ENCODE measurements around the gene RRBP1.

RRBP1 gene

DNA sequence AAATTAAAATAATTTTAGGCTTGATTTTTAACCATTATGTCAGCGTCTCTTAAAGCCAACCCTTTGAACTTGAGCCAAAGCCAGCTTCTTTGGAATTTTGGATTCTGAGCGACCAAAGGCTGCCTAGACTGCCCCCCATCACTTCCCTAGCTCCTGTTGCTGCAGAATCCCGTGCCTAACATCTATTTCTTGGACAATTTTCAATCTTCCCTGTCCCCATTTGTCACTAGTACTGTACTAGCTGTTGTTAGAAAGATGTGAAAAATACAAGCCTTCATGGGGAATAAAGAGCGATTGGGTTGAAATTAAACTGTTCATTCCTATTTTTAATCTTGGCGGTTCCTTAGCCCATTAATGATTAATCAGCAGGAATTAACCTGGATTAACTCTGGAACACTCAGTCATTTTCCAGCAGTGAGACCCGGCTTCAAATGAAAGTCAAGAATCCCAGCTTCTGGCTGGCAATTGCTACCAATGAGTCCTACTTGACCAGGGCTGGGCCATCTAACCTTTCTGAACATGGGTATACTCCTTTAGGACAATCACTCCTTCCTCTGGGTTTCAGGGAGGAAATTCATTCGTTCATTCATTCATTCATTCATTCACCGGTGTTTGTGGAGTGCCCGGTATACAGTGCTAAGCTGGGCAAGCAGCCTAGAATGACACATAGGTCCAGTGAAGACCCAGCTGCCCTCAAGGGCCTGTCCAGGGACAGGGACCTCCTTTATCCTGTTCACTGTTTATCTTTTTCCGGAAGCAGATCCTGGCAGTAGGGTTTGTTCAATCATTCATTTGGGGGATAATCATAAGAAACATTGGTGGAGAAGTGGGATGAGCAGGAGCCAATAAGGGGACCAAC is 1.4 kb upstream of the RRBP1 start:
- DNase-seq (ENCODE audit: low read depth in 2 of 3, low spot score in 2 of 3) = no peak

DNA sequence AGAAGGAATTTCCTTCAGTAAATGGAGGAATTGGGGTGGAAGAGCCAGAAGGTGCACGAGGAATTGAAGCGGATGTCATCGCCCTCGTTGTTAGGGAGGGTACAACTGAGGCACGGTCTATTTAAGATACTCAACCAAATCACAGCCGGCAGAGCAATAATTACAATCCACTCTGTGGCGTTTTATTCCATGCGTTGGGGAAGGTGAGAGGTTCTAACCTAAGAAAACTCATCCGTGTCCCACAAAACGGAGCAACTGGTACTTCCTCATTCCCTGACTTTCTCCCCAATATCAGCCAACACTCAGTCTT is 802 bp upstream of the RRBP1 start:
- DNase-seq (ENCODE audit: low read depth in 2 of 3, low spot score in 2 of 3) = no peak

DNA sequence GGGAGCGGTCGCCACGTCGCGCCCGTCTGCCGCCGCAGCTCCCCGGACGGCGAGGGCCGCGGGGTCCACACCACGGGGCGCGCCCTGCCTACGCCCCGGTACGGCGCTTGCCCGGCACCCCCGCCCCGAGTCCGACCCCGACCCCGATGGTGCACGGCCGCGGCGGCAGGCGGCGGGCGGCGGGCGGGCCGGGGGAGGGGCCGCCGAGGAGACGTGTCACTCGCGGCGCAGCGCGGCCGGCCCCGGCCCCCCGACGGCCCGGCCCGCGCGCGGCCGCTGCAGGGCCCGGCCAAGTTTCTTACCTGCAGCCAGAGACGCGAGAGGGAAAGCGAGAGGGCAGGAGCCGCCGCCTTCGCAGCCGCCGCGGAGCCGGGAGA is 328 bp downstream of the RRBP1 start:
- DNase-seq (ENCODE audit: low read depth in 2 of 3, low spot score in 2 of 3) = no peak

DNA sequence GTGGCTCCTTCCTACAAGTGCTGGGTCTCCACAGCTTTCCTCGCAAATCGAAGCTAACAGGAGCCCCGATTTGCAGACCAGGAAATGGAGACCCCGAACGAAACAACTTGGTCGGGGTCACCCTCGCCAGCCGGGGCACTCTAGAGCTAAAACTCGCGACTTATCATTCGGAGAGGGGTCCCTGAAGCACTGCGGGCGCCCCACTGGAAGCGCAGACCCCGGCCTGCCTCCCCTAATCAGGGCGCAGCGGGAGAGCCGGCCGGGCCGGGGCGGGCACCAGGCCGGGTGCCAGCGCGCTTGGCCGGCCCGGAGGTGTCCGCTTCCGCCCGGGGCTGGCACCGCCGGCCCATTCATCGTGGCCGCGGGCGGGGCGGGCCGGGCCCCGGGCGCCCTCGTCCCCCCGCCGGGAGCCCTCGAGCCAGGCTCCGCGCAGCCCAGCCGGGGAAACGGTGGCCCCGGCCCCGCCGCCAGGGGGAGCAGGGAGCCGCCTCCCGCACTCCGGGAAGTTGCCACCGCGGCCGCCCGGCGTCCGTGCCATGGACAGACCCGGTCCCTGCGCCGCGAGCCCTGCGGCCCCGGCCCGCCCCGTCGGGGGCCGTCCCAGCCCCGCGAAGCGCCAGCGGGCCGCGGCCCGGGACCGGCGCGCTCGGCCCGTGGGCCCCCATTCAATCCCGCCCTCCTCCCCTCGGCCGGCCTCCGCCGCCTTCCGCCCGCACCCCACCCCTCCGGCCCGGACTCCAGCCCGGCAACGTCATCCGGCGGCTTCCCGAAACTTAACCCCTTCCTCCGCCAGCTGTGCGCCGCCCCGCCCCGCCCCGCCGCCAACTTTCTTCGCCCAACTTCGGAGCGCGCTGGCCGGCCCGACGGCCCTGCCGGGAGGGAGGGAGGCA is 961 bp downstream of the RRBP1 start:
- peak; percentile 58 to 61 (median 61) for DNase-seq (ENCODE audit: low read depth in 2 of 3, low spot score in 2 of 3)

GRCh38 chr20:17679941-17680835 is 1.9 kb downstream of the RRBP1 start:
- DNase-seq (ENCODE audit: low read depth in 2 of 3, low spot score in 2 of 3) = no peak

GRCh38 chr20:17678886-17679285 is 3.2 kb downstream of the RRBP1 start:
- DNase-seq (ENCODE audit: low read depth in 2 of 3, low spot score in 2 of 3) = no peak

- DNase-seq (ENCODE audit: low read depth in 2 of 3, low spot score in 2 of 3) = no peak
Observed at GRCh38 chr20:17678295-17678694, 3.7 kb downstream of the RRBP1 start.

GRCh38 chr20:17676942-17677341 is 5.1 kb downstream of the RRBP1 start:
- no peak for DNase-seq (ENCODE audit: low read depth in 2 of 3, low spot score in 2 of 3)

DNA sequence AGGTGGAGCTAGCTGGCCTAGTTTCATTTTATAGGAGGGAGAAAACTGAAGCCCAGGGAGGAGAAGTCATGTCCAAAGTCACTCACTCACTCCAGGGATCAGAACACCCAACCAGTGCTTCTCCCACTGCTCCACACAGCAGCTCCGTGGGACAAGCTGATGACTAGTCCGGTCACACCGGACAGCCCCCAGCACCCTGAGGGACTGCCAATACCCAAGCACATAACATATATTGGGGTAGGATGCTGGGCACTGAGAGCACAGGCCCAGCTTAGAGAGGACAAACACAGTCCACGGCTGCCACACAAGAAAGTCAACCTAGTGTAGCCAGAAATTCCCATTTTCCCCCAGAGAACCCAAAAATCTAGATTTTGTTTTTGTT is 5.7 kb downstream of the RRBP1 start:
- DNase-seq (ENCODE audit: low read depth in 2 of 3, low spot score in 2 of 3) = no peak

- no peak for DNase-seq (ENCODE audit: low read depth in 2 of 3, low spot score in 2 of 3)
Observed at GRCh38 chr20:17675519-17676377, 6.3 kb downstream of the RRBP1 start.

GRCh38 chr20:17674722-17675518 is 7.1 kb downstream of the RRBP1 start:
- DNase-seq (ENCODE audit: low read depth in 2 of 3, low spot score in 2 of 3) = no peak

DNA sequence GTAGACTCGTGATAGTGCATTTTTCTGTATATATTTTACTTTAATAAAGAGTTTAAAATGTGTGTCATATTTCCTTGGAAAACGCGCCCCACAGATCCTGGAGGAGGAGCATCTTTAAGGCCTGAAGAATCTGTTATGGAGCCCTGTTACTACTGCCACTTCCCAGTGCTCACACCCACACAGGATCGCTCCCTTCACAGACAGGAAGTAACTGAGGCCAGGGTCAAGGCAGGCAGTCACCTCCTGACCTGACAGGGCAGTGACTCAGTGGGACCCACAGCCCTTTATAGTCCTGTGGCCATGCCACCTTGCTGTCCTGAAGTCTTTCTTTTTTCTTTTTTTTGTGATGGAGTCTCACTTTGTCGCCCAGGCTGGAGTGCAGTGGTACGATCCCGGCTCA is 9.0 kb downstream of the RRBP1 start:
- no peak for DNase-seq (ENCODE audit: low read depth in 2 of 3, low spot score in 2 of 3)

- DNase-seq (ENCODE audit: low read depth in 2 of 3, low spot score in 2 of 3) = no peak
Observed at GRCh38 chr20:17671565-17671964, 10.5 kb downstream of the RRBP1 start.

DNA sequence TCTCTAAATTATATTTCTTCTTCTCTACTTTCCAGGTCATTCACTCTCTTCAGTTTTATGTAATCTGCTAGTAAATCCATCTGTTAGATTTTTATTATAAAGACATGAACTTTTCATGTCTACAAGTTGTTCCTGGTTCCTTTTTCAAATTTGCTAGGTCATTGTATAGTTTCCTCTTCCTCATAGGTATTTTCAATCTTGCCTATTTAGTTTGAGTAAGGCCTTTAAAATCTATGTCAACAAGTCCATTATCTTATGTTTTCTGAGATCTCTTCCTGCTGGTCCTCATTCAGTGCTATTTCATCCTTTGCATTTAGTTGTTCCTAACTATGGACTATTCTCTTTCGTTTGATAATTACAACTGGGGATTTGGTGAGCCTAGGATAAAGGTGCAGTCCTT is 11.0 kb downstream of the RRBP1 start:
- DNase-seq (ENCODE audit: low read depth in 2 of 3, low spot score in 2 of 3) = no peak

DNA sequence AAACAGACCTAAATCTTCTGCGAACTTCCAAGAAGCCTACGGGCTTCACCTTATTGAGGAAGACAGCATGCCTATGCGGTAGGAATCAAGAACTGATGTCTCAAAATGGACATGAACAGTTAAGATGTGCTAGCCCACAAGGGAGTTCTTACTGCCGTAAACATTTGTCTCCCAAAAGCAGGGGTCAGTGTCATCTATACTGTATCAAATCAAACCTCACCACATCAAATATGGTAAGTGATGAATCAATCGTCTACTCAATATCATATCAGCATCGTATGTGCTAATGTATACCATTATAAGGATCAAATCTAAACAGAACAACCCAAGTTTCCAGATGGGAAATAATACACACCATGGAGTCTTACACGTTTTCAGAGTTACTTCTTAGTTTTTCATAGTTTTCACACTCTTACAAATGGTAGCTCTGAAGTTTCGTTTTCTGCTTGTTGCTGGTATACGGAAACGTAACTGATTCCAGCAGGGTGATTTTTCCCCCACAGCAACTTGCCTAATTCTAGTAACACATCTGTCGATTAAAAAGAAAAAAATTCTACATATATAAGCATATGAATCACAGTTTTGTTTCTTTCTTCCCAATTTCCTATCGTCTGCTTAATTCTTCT is 12.6 kb downstream of the RRBP1 start:
- DNase-seq (ENCODE audit: low read depth in 2 of 3, low spot score in 2 of 3) = no peak

GRCh38 chr20:17668432-17668831 is 13.6 kb downstream of the RRBP1 start:
- no peak for DNase-seq (ENCODE audit: low read depth in 2 of 3, low spot score in 2 of 3)

DNA sequence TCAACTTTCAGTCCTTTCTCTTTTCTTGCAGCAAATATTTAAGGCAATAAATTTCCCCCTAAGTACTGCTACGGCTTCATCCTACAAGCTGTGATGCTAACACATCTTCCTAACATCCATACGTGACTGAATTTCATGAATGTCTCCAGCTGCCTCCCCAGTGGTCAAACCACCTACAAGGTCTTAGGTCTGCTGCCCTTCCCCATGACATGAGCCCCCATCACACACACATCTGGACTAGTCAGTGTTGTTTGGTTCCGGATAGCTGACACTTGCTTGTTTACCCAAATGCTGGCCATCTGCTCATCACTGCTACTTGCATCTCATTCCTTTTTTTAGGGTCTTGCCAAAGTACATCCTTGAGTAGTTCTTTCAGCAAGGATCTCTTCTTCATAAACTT is 14.6 kb downstream of the RRBP1 start:
- no peak for DNase-seq (ENCODE audit: low read depth in 2 of 3, low spot score in 2 of 3)

DNA sequence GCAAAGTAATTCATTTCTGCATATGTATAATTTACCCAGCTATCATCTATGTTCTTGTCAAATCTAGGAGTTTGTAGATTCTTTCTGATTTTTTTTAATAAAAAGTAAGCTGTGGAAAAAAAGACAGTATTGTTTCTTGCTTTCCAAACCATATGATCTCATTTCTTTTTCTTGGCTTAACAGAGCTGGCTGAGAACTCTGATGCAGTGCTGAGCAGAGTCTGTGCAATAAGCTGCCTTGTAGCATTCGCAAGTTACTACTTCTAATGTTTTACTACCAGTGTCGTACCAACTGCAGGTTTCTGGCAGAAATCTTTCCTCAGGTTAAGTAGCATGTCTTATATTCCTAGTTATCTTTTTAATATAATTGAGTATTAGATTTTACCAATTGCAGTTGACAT is 15.6 kb downstream of the RRBP1 start:
- DNase-seq (ENCODE audit: low read depth in 2 of 3, low spot score in 2 of 3) = no peak

GRCh38 chr20:17665756-17666155 is 16.3 kb downstream of the RRBP1 start:
- no peak for DNase-seq (ENCODE audit: low read depth in 2 of 3, low spot score in 2 of 3)
